ENCODE data around the gene TMEM9. TPM values are rescaled to one million over a fixed set of nuclear protein-coding genes. Genes with fewer than 3 reads are reported as not detected.
A peak's percentile ranks its signal among the peaks of the same experiment; 100 is the strongest.

Gene TMEM9
- total and polyA plus RNA-seq, 4 donors, result 94.4 to 179 (median 141) TPM

DNA sequence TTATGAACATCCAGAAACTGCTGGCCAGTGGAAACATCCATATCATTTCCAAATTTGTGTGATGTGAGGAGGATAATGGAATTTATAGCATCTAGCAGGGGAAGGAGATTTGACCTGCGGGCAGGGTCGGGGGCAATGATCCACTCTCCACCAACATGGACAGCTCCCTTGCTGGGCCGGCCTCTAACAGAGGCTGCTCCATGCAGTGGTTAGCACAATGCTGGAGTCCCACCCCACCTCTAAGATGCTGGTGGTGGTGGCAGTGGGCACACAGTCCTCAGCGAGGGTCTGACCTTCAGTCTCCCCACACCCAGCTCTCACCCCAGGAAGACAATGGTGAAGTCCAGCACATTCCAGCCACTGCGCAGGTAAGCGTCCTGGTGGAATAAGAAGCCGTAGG lies 60.7 kb downstream of the TMEM9 start:
- H3K4me1 ChIP-seq (ENCODE audit: control insufficient read depth, insufficient read depth, low read length), result peaks cover 42% of the 10 kb centered on the region
- no peak overlapping the region for H3K4me3 ChIP-seq (ENCODE audit: low read depth, low read length)
- no peak for DNase-seq (ENCODE audit: low read depth in 4 of 6, low spot score in 6 of 6)
- WGBS (ENCODE audit: insufficient coverage), result 95% methylated on average over 4 of the region's 7 CpGs
- H3K27ac ChIP-seq (ENCODE audit: low read depth, low read length), result no peak overlapping the region
- no peaks in the 10 kb centered on the region for H3K9me3 ChIP-seq (ENCODE audit: control insufficient read depth, insufficient read depth, low read length)
- no peaks in the 10 kb centered on the region for H3K36me3 ChIP-seq (ENCODE audit: control insufficient read depth, insufficient read depth, low read length)
- H3K27me3 ChIP-seq (ENCODE audit: control insufficient read depth, insufficient read depth, low read length), result no peaks in the 10 kb centered on the region

DNA sequence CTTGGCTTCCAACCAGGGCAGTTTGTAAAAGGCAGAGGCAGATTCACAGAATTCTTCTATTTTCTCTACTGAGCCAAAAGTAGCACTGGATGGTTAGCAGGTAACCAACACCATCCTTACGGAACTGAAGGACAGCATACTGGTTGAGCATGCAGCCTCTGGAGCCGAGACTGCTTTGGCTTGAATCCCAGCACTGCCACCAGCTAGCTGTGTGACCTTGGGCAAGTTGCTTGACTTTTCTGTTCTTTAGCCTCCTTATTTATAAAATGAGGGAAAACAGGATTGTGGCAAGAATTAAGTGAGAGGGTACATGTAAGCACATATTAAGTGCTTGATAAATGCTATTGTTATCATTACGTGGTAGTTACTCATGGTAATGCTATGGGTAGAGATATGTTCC lies 61.5 kb downstream of the TMEM9 start:
- no peak for DNase-seq (ENCODE audit: low read depth in 4 of 6, low spot score in 6 of 6)
- Histone ChIP-seq H3K36me3 (ENCODE audit: control insufficient read depth, insufficient read depth, low read length) (no peaks in the 10 kb centered on the region), H3K27ac (ENCODE audit: low read depth, low read length) (no peak overlapping the region), H3K27me3 (ENCODE audit: control insufficient read depth, insufficient read depth, low read length) (no peaks in the 10 kb centered on the region), H3K4me3 (ENCODE audit: low read depth, low read length) (no peak overlapping the region), H3K9me3 (ENCODE audit: control insufficient read depth, insufficient read depth, low read length) (no peaks in the 10 kb centered on the region), H3K4me1 (ENCODE audit: control insufficient read depth, insufficient read depth, low read length) (peaks cover 40% of the 10 kb centered on the region)
- WGBS (ENCODE audit: insufficient coverage), result 76% methylated on average over 2 of the region's 3 CpGs

DNA sequence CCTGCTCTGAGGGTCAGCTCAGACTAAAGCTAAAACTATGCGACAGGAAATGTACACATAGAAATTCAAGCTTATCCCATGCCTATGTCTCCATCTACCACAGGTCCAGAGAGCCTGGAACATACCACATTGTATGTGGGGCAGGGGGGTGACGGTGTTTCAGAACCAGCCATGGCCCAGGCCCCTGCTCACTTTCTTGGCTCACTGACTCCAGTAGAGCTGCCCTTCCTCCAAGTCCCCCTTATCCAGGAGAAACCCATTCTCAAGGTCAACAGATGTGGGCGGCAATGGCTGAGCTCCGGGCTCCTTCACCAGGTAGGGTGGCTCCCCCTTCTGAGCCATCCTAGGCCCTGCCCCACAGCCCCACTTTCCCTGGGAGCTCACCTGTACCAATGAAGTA lies 63.0 kb downstream of the TMEM9 start:
- Histone ChIP-seq H3K9me3 (ENCODE audit: control insufficient read depth, insufficient read depth, low read length) (no peaks in the 10 kb centered on the region), H3K4me1 (ENCODE audit: control insufficient read depth, insufficient read depth, low read length) (peaks cover 31% of the 10 kb centered on the region), H3K27me3 (ENCODE audit: control insufficient read depth, insufficient read depth, low read length) (no peaks in the 10 kb centered on the region), H3K36me3 (ENCODE audit: control insufficient read depth, insufficient read depth, low read length) (no peaks in the 10 kb centered on the region), H3K27ac (ENCODE audit: low read depth, low read length) (no peak overlapping the region), H3K4me3 (ENCODE audit: low read depth, low read length) (no peak overlapping the region)
- WGBS (ENCODE audit: insufficient coverage), result 100% methylated on average over 2 of the region's 4 CpGs
- no peak for DNase-seq (ENCODE audit: low read depth in 4 of 6, low spot score in 6 of 6)

DNA sequence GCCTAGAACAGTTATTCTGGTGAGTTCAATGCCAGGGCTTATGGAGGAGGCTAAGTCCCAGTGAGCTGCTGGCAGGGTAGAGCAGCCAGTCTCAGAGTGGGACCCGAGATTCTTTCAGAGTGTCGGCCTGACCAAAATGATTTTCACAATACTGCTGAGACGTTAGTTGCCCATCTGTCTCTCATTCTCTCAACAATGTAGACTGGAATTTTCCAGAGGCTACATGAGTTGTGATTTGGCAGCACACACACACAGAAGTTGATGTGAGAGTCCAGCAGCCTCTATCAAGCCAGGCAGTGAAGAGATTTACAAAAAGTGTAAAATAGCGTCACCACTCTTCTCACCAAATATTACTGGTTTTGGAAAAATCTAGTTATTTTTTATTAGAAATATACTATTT lies 63.7 kb downstream of the TMEM9 start:
- no peaks in the 10 kb centered on the region for H3K27me3 ChIP-seq (ENCODE audit: control insufficient read depth, insufficient read depth, low read length)
- H3K4me3 ChIP-seq (ENCODE audit: low read depth, low read length), result no peak overlapping the region
- H3K9me3 ChIP-seq (ENCODE audit: control insufficient read depth, insufficient read depth, low read length), result no peaks in the 10 kb centered on the region
- H3K36me3 ChIP-seq (ENCODE audit: control insufficient read depth, insufficient read depth, low read length), result no peaks in the 10 kb centered on the region
- DNase-seq (ENCODE audit: low read depth in 4 of 6, low spot score in 6 of 6), result no peak
- WGBS (ENCODE audit: insufficient coverage), result 56% methylated on average over 2 of the region's 4 CpGs
- peaks cover 25% of the 10 kb centered on the region for H3K4me1 ChIP-seq (ENCODE audit: control insufficient read depth, insufficient read depth, low read length)
- H3K27ac ChIP-seq (ENCODE audit: low read depth, low read length), result no peak overlapping the region

DNA sequence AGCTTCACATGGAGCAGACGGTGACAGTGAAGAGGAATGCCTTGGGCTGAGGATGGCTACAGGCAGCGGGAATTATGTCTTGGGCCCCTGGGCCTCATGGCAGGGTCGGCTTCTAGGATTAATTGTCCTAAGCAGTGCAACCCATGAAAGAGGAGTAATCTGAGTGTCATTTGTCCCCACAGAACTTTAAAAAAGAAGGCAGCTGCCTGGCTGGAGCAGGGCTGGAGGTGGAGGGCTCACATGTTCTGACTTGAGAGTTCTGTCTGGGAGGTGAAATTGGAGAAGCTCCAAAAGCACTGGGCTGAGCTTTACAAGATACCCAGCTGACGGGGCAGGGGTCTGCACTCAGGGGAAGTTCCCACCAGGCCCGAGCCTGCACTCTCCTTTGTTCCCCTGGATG lies 64.7 kb downstream of the TMEM9 start:
- Histone ChIP-seq H3K4me1 (ENCODE audit: control insufficient read depth, insufficient read depth, low read length) (peaks cover 25% of the 10 kb centered on the region), H3K27ac (ENCODE audit: low read depth, low read length) (no peak overlapping the region), H3K9me3 (ENCODE audit: control insufficient read depth, insufficient read depth, low read length) (no peaks in the 10 kb centered on the region), H3K4me3 (ENCODE audit: low read depth, low read length) (no peak overlapping the region), H3K27me3 (ENCODE audit: control insufficient read depth, insufficient read depth, low read length) (no peaks in the 10 kb centered on the region), H3K36me3 (ENCODE audit: control insufficient read depth, insufficient read depth, low read length) (no peaks in the 10 kb centered on the region)
- peak in 1 of 6 donors; percentile 32 for DNase-seq (ENCODE audit: low read depth in 4 of 6, low spot score in 6 of 6)
- 53% methylated on average over 4 of the region's 5 CpGs for WGBS (ENCODE audit: insufficient coverage)

DNA sequence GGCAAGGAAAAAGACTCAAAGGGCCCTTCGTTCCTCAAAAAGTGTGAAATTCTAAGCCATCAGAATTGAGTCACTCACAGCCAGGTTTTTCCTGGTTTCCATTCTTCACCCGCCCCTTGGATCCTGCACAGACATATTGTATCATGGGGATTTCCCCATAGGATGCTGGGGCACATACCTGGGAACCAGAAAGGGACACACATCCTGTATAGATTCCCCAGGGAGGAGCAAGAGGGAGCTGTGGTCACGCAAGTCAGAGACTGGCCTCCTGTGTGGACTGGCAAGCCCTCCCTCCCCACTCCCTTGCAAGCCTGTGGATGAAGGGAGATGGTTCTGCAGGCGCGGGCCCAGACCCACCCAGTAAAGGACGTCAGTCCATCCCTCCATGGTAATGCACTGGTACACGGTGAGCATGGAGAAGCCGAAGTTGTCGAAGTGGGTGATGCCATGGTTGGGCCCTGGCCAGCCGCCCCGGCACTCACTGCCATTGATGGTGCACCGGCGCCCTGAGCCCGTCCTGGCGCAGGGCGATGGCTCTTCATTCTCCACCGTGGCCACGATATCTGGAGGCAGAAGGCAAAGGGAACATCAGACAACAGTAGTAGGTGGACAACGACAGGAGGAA lies 65.3 kb downstream of the TMEM9 start:
- no peak for DNase-seq (ENCODE audit: low read depth in 4 of 6, low spot score in 6 of 6)
- WGBS (ENCODE audit: insufficient coverage), result 90% methylated on average over 17 of the region's 19 CpGs
- H3K4me1 ChIP-seq (ENCODE audit: control insufficient read depth, insufficient read depth, low read length), result peaks cover 27% of the 10 kb centered on the region
- H3K4me3 ChIP-seq (ENCODE audit: low read depth, low read length), result no peak overlapping the region
- no peaks in the 10 kb centered on the region for H3K36me3 ChIP-seq (ENCODE audit: control insufficient read depth, insufficient read depth, low read length)
- no peak overlapping the region for H3K27ac ChIP-seq (ENCODE audit: low read depth, low read length)
- no peaks in the 10 kb centered on the region for H3K9me3 ChIP-seq (ENCODE audit: control insufficient read depth, insufficient read depth, low read length)
- no peaks in the 10 kb centered on the region for H3K27me3 ChIP-seq (ENCODE audit: control insufficient read depth, insufficient read depth, low read length)

DNA sequence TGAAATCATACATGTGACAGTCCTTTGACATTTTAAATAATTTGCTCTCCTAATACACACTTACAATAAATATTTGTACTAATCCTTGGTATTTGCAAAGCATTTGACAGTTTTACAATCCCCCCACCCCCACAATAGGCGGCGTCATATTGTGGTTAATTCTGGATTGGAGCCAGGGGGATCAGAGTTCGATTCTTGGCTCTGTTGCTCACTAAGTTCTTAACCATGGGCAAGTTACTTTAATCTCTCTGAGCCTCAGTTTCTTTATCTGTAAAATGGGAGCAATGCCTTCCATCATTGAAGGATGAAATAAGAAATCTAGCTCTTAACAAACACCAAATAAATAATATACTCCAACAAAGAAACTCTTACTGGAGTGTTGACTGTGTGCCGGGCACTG lies 65.9 kb downstream of the TMEM9 start:
- DNase-seq (ENCODE audit: low read depth in 4 of 6, low spot score in 6 of 6), result no peak
- no peak overlapping the region for H3K27ac ChIP-seq (ENCODE audit: low read depth, low read length)
- no peaks in the 10 kb centered on the region for H3K36me3 ChIP-seq (ENCODE audit: control insufficient read depth, insufficient read depth, low read length)
- WGBS (ENCODE audit: insufficient coverage), result no CpG with 5 or more reads among the region's 4 CpGs
- H3K27me3 ChIP-seq (ENCODE audit: control insufficient read depth, insufficient read depth, low read length), result no peaks in the 10 kb centered on the region
- peaks cover 27% of the 10 kb centered on the region for H3K4me1 ChIP-seq (ENCODE audit: control insufficient read depth, insufficient read depth, low read length)
- no peaks in the 10 kb centered on the region for H3K9me3 ChIP-seq (ENCODE audit: control insufficient read depth, insufficient read depth, low read length)
- H3K4me3 ChIP-seq (ENCODE audit: low read depth, low read length), result no peak overlapping the region

DNA sequence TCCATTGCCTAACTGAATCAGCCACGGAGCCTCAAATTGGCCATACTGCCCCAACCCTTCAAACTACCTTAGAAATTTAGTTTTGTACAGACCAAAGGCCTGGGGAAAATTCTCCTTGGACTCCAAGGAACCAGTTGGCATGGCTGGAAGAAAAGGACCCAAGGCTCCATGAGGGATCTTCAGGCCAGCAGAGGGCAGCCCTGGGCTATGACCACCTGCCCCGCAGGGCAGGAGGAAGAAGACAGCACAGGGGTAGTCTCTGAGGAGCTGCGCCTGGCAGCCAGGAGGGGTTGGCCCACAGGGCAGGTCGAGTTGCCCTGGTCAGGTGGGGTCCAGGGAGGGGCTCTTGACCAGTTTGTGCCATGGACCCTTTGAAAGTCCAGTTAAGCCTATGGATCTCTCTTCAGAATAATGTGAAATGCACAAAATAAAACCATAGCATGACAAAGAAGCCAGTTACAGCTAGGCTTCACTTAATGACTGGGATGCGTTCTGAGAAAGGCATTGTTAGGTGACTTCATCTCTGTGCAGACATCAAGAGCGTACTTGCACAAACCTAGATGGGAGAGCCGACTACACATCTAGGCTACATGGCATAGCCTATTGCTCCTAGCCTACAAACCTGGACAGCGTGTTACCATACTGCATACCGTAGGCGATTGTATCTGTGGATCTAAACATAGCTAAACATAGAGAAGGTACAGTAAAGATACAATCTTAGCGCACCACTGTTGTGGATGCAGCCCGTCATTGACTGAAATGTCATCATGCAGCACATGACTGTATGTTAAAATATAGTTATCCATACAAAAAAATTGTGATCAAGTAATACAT lies 68.2 kb downstream of the TMEM9 start:
- no peaks in the 10 kb centered on the region for H3K9me3 ChIP-seq (ENCODE audit: control insufficient read depth, insufficient read depth, low read length)
- H3K4me3 ChIP-seq (ENCODE audit: low read depth, low read length), result no peak overlapping the region
- H3K27ac ChIP-seq (ENCODE audit: low read depth, low read length), result no peak overlapping the region
- no peaks in the 10 kb centered on the region for H3K27me3 ChIP-seq (ENCODE audit: control insufficient read depth, insufficient read depth, low read length)
- WGBS (ENCODE audit: insufficient coverage), result 64% methylated on average over 9 of the region's 12 CpGs
- no peaks in the 10 kb centered on the region for H3K36me3 ChIP-seq (ENCODE audit: control insufficient read depth, insufficient read depth, low read length)
- peaks cover 27% of the 10 kb centered on the region for H3K4me1 ChIP-seq (ENCODE audit: control insufficient read depth, insufficient read depth, low read length)
- DNase-seq (ENCODE audit: low read depth in 4 of 6, low spot score in 6 of 6), result peak in 2 of 6 donors; percentile 31 to 55

Measured in spinal cord (tissue), 10 donors.